Measurements from ENCODE around the gene CACNA1C.

Gene CACNA1C

DNA sequence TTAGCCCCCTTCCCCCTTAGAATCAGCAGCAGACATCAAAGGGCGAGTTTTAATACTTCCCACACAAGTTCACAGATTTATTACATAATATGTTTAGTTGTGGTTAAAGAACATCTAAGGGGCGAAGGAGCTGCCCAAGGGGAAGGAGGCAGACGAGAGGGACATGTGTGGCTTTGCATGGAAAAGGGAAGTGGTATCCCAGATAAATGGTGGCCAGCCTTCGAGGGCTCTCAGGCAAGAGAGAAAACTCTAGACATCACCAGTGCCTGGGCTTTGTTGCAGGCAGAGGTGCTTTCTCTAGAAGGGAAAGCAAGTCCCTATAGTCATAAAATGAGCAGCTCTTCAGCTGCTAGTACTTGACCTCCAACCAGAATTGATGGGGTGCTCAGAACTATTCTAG lies 121.2 kb downstream of the CACNA1C start:
- no peak for DNase-seq

- DNase-seq, result no peak
Observed at GRCh38 chr12:2177003-2177402, 124.2 kb downstream of the CACNA1C start.

- no peak for DNase-seq
Observed at GRCh38 chr12:2177751-2178150, 125.0 kb downstream of the CACNA1C start.

DNA sequence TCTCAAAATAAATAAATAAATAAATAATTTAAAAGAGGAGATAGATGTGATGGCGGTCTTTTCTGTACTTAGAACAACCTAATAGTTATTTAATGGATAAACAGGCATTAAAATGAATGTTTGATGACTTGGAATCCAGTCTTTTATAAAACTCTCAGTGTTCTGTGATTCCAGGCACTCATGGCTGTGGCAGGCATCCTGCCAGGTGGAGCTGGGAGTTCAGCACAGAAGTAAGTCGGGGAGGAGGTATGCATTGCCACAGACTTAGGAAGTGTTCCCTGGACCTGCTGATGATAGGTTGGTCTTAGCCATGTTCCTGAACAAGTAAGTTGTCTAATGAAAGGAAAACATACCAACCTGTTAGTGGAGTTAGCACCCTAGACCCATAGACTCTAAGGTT lies 126.3 kb downstream of the CACNA1C start:
- DNase-seq, result no peak

DNA sequence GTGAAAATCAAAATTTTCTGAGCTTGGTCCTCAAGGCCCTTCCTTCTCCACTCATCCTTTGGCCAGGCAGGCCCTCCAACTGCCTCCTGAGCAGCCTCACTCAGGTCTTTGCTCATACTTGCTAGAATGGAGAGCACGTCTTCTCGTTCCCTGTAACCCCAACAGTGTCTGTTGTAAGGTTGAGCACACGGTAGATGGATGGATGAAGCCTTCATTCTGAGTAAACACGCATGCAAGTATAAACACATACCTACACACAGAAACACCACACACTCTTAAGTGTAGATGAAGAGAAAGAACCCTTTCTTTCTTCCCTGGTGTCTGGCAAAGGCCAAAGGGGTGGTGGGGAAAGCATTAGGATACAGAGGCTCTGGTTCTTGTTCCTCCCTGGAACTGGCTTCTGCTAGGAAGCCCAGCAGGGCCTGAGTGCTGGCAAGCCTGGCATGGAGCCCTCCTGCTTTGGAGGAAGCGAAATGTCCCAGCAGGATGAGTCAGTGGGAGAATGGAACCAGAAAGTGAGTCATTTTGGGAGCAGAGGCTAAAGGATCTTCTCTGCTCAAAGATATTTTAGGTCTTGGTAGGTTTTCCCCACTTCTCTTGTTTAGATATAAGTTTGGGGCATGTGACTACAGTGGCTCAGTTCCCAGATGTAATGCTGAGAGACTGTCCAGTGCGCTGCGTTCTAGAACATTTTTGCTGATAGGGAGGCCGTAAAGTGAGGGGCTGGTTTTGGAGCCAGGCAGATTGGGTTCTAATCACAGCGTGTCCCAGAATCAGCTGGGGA lies 127.4 kb downstream of the CACNA1C start:
- peak; percentile 96 for DNase-seq

DNA sequence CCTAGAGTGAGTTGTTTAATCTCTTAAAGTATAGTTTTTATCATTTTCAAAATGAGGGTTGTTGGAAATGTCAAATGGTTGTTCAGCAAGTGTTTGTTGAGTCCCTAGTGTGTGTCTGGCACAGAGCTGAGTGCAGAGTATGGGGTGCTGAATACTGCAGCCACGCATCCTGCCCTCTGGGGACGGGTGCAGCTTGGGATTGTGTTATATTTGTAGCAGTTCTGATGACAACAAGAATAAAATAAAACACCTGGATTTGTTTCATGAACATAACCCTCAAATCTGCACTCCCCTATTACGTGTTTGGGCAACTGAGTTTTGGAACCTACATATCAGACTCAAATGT lies 127.9 kb downstream of the CACNA1C start:
- DNase-seq, result no peak

DNA sequence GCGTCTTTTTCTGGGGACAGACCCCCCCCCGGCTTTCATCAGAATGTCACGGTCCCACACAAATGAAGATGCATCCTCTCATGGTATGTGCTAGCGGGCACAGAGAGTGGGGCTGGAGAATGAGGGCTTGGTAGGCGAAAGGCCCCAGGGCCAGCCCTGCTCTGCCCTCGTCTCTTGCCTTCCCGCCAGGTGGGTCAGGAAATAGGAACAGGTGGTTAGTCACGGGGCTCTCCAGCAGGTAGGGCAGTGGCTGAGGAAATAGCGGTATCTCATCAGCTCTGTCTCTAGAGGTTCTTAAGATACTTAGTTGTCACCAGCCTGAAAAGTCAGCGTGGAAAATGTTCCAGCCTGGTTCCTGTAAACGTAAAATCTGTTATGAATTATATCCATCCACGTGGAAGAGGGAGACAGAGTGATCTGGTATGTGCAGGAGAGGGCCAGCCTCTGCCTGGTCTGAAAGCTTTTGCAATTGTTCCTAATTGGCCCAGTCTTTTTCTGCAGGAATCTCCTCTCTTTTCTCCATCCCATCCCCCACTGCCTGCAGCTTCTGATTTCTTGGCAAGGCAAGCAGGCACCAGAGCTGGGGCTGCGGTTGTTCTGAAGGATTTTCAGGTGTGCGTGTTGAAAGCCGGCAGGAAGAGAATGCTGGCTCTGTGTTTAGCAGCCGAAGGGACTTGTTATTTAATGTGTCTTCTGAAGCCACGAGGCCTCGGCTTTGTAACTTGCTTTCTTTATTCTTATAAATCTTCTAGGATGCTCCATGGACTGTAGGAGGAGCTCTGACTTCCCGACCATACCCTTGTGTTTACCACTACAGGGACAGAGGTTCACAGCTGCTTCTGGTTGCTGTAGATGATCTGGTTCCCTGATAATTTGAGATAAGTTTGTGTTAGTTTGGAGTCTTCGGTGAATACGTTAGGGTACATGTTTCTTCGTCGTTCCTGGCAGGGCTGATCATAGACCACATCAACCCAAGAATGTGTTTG lies 131.1 kb downstream of the CACNA1C start:
- peak; percentile 84 for DNase-seq

GRCh38 chr12:2185751-2186341 lies 133.1 kb downstream of the CACNA1C start:
- DNase-seq, result no peak

GRCh38 chr12:2187195-2187945 lies 134.6 kb downstream of the CACNA1C start:
- DNase-seq, result no peak

DNA sequence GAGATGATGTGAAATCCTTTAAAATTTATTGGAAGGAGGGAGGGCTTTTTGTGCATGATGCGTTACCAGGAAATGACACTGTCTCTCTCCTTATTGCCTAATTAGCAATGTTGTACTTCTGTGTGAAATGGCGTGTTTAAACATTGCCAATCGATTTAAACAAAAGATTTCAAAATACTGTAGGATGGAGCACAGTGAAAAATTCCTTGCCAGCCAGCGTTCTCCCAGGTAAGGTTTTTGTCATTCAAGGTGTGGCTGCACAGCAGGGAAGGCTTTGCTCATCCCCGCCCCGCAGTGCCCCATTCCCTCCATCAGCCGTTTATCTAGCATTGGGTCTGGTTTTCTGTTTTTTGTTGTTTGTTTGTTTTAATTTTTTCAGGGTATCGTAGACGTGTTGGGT lies 137.3 kb downstream of the CACNA1C start:
- DNase-seq, result no peak

GRCh38 chr12:2190896-2191533 lies 138.2 kb downstream of the CACNA1C start:
- no peak for DNase-seq

DNA sequence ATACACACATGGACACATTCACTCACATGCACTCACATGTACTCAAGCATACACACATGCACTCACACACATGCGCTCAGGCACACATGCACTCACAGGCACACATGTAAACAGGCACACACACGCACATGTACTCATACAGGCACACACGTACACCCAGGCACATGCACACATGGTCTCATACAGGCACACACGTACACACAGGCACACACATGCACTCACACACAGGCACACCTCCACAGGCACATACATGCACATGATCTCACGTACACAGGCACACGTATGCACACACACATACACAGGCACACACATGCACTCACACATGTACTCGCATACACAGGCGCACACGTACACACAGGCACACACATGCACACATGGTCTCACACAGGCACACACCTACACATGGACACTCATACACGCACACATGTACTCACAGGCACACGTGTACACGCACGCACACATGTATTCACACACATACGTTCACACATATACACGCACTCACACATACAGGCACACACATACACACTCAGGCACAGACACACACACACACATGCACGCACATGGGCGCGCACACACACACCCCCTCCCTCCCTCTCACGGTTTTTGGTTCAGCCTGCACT lies 138.9 kb downstream of the CACNA1C start:
- DNase-seq, result no peak

DNA sequence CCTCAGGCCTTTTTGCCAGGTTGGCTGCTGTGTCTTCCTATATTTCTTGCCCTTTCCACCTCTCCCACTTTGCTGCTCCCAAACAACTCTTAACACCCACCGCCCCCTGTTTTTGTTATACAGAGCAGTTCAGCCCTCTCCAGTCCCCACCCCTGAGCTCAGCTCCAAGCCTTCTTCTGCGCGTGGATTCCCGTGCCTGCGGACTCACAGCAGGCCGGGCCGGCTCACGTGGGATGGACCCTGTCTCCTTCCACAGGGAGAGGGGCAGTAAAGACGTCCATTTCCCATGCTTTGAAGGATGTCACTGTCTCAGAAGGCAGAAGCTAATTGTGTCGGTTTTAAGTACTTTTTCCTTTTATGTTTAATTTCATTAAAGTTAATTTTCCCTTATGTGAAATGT lies 139.4 kb downstream of the CACNA1C start:
- no peak for DNase-seq

GRCh38 chr12:2194060-2194459 lies 141.3 kb downstream of the CACNA1C start:
- DNase-seq, result peak; percentile 30

- DNase-seq, result no peak
Observed at GRCh38 chr12:2194571-2194970, 141.8 kb downstream of the CACNA1C start.

- DNase-seq, result no peak
Observed at GRCh38 chr12:2195085-2195484, 142.3 kb downstream of the CACNA1C start.

- peak; percentile 90 for DNase-seq
Observed at GRCh38 chr12:2198005-2198501, 145.3 kb downstream of the CACNA1C start.

GRCh38 chr12:2198542-2198941 lies 145.8 kb downstream of the CACNA1C start:
- no peak for DNase-seq

DNA sequence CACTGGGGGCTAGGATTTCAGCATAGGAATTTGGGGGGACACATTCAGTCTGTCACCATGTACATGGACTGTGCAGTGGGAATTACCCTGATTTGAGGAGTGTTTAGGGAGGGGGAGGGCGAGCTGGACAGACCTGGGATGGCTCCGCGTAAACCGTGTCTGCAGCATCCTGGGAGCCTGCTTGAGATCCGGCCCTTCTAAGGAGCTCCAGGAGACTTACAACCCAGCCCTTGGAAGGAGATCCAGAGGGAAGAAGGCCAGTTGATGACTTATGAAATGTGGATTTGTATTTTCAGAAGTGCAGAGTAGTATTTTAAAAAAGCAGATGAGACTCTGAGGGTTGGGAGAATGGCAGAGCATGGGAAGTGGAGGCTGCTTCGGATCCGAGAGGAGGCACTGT lies 153.2 kb downstream of the CACNA1C start:
- DNase-seq, result no peak

DNA sequence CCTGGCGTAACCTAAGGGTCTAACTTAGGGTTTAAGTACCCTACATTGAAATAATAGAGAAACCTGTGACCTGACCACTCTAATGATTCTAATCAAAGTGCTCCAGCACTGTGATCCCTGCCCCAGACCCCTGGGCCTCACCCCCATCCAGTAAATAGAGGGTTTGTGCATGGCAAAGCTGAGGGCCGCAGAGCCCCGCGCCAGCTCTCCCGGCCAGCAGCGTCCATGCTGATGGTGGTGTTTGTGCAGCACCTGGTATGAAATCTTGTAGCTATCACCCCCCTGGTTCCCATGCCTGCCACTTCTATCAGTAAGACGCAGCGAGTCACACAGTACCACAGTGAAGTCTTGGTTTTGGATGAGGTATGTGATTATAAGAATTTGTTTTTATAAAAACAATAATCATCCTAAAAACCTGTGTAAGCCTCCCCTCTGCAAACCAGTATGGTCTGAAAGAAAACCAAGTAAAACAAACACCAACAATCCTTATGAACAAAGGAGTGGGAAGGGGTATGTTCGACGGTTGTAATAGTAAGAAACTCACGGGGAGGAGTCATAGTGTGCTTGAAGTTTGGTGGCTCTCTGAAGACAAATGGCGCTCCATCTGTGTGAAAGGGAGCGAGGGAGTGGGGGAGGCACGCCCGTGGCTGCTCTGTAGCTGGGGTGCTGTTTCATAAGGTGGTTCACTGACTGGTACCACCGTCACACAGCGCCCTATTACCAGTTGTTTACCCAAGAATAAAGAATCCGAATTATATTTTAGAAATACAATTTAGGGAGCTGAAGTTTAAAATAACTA lies 156.2 kb downstream of the CACNA1C start:
- DNase-seq, result no peak

DNA sequence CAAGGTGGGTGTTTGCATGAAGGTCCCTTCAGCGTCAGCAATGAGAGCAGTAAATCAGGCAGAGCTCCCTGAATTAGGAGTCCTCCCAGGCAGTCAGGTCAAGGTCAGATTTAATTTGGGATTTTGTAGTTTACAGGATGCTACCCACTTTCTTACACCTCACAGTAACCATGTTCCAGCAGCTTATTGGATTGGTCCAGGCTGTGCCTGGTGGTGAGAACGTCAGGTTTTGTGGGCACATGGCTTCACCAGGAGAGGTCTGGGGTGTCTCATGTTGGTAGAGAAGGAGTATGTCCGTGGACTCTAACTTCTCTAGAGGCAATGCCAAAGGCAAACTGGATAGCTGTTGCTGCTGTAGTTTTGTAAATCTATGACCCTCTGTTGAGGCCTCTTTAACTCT lies 158.3 kb downstream of the CACNA1C start:
- DNase-seq, result no peak
